HG03135 (cell line): ENCODE data around the gene FAM117A.

Source experiments
- ATAC-seq: cut with Tn5 transposase; IDR thresholded peaks from one replicate; pipeline ENCODE4 v1.9.1; 2021; ENCODE audit warnings: mild to moderate bottlenecking, moderate library complexity; ENCODE audit not compliant: unreplicated experiment

Gene FAM117A

GRCh38 chr17:49715216-49715615, 48.7 kb downstream of the FAM117A start:
- no peak for ATAC-seq

GRCh38 chr17:49708515-49709183, 55.3 kb downstream of the FAM117A start:
- no peak for ATAC-seq

- peak; percentile 85 for ATAC-seq
Measured at GRCh38 chr17:49707608-49708514, 56.1 kb downstream of the FAM117A start, which contains the start of gene SLC35B1. Gene SLC35B1 (minus strand): TSS chr17:49707964. CDS start chr17:49707833, 131 bp downstream.

GRCh38 chr17:49707246-49707607, 56.7 kb downstream of the FAM117A start:
- ATAC-seq, result no peak

GRCh38 chr17:49705254-49705653, 58.7 kb downstream of the FAM117A start:
- no peak for ATAC-seq

GRCh38 chr17:49703557-49704277, 60.2 kb downstream of the FAM117A start:
- no peak for ATAC-seq

- ATAC-seq, result no peak
Measured at GRCh38 chr17:49700960-49701359, 63.0 kb downstream of the FAM117A start.

GRCh38 chr17:49699966-49700575, 63.9 kb downstream of the FAM117A start:
- no peak for ATAC-seq

- no peak for ATAC-seq
Measured at GRCh38 chr17:49698005-49698404, 65.9 kb downstream of the FAM117A start.

- no peak for ATAC-seq
Measured at GRCh38 chr17:49696233-49696761, 67.6 kb downstream of the FAM117A start.

GRCh38 chr17:49695698-49696232, 68.2 kb downstream of the FAM117A start:
- ATAC-seq, result no peak

GRCh38 chr17:49694847-49695697, 68.9 kb downstream of the FAM117A start:
- ATAC-seq, result no peak

GRCh38 chr17:49692751-49693150, 71.2 kb downstream of the FAM117A start:
- no peak for ATAC-seq

GRCh38 chr17:49691677-49692191, 72.2 kb downstream of the FAM117A start:
- no peak for ATAC-seq

- ATAC-seq, result no peak
Measured at GRCh38 chr17:49691086-49691676, 72.8 kb downstream of the FAM117A start.

GRCh38 chr17:49690256-49690655, 73.7 kb downstream of the FAM117A start:
- no peak for ATAC-seq

- ATAC-seq, result no peak
Measured at GRCh38 chr17:49688848-49689247, 75.1 kb downstream of the FAM117A start.

GRCh38 chr17:49687878-49688491, 75.9 kb downstream of the FAM117A start:
- no peak for ATAC-seq
